Activated T-cell treated with anti-CD3 and anti-CD28 coated beads, Interleukin-2, amount 50 U/mL, for 1 hour (primary cell): Measurements from ENCODE around the gene SEMA3C.

Experiments
- DNase-seq: peaks from one replicate; pipeline ENCODE4 v3.0.0-alpha.2; 2020

SEMA3C gene

GRCh38 chr7:80847895-80848294 is 71.0 kb downstream of the SEMA3C start:
- DNase-seq = no peak

- no peak for DNase-seq
Measured at GRCh38 chr7:80847027-80847426, 71.8 kb downstream of the SEMA3C start.

- no peak for DNase-seq
Measured at GRCh38 chr7:80844916-80845315, 73.9 kb downstream of the SEMA3C start.

GRCh38 chr7:80843018-80843677 is 75.7 kb downstream of the SEMA3C start:
- no peak for DNase-seq

GRCh38 chr7:80842022-80842790 is 76.6 kb downstream of the SEMA3C start:
- DNase-seq = no peak

- no peak for DNase-seq
Measured at GRCh38 chr7:80841423-80841955, 77.4 kb downstream of the SEMA3C start.

- no peak for DNase-seq
Measured at GRCh38 chr7:80840681-80841080, 78.2 kb downstream of the SEMA3C start.

- no peak for DNase-seq
Measured at GRCh38 chr7:80839855-80840254, 79.0 kb downstream of the SEMA3C start.

GRCh38 chr7:80838643-80839042 is 80.2 kb downstream of the SEMA3C start:
- no peak for DNase-seq

- no peak for DNase-seq
Measured at GRCh38 chr7:80837345-80837744, 81.5 kb downstream of the SEMA3C start.

GRCh38 chr7:80835251-80835650 is 83.6 kb downstream of the SEMA3C start:
- DNase-seq = no peak

GRCh38 chr7:80833289-80834268 is 85.3 kb downstream of the SEMA3C start:
- no peak for DNase-seq

GRCh38 chr7:80832006-80832405 is 86.8 kb downstream of the SEMA3C start:
- no peak for DNase-seq

- no peak for DNase-seq
Measured at GRCh38 chr7:80830584-80831285, 88.1 kb downstream of the SEMA3C start.

- DNase-seq = no peak
Measured at GRCh38 chr7:80830010-80830409, 88.8 kb downstream of the SEMA3C start.

GRCh38 chr7:80829527-80829926 is 89.3 kb downstream of the SEMA3C start:
- no peak for DNase-seq

GRCh38 chr7:80827239-80827633 is 91.6 kb downstream of the SEMA3C start:
- no peak for DNase-seq

- no peak for DNase-seq
Measured at GRCh38 chr7:80826520-80827238, 92.2 kb downstream of the SEMA3C start.

- DNase-seq = no peak
Measured at GRCh38 chr7:80825499-80825898, 93.4 kb downstream of the SEMA3C start.

- DNase-seq = no peak
Measured at GRCh38 chr7:80824253-80824652, 94.6 kb downstream of the SEMA3C start.

- DNase-seq = no peak
Measured at GRCh38 chr7:80823057-80823456, 95.8 kb downstream of the SEMA3C start.
